ENCODE results near the gene NFKB2.

The NFKB2 gene

GRCh38 chr10:102437515-102437914, 42.0 kb downstream of the NFKB2 start:
- H3K4me3 ChIP-seq (ENCODE audit: low read depth, low read length): no peak overlapping the region
- TF ChIP-seq CTCF (IDR thresholded peaks at IDR 0.05; ENCODE audit: borderline replicate concordance, insufficient read depth, low read depth, low read length): no peak

DNA sequence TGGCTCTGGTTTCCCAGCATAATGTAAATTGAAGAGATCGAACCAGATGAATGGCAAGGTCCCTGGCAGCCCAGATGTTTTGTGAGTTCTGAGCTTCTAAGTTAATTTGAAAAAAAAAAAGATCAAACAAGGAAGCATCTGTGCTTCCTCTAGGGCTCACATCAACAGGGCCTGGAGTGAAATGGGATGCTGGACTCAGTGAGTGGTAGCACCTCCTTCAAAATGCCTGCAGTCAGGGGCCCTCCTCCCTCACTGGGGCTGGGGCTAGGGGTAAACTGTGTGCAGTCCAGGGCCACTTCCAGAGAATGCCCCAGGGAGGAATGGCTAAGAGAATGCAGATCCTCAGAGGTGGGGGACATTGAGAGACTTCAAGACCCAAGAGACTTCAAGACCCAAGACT, 42.9 kb downstream of the NFKB2 start:
- H3K4me3 ChIP-seq (ENCODE audit: low read depth, low read length): no peak overlapping the region
- no peak for TF ChIP-seq CTCF (IDR thresholded peaks at IDR 0.05; ENCODE audit: borderline replicate concordance, insufficient read depth, low read depth, low read length)

GRCh38 chr10:102444851-102445250, 49.3 kb downstream of the NFKB2 start:
- TF ChIP-seq CTCF (IDR thresholded peaks at IDR 0.05; ENCODE audit: borderline replicate concordance, insufficient read depth, low read depth, low read length): no peak
- no peak overlapping the region for H3K4me3 ChIP-seq (ENCODE audit: low read depth, low read length)

DNA sequence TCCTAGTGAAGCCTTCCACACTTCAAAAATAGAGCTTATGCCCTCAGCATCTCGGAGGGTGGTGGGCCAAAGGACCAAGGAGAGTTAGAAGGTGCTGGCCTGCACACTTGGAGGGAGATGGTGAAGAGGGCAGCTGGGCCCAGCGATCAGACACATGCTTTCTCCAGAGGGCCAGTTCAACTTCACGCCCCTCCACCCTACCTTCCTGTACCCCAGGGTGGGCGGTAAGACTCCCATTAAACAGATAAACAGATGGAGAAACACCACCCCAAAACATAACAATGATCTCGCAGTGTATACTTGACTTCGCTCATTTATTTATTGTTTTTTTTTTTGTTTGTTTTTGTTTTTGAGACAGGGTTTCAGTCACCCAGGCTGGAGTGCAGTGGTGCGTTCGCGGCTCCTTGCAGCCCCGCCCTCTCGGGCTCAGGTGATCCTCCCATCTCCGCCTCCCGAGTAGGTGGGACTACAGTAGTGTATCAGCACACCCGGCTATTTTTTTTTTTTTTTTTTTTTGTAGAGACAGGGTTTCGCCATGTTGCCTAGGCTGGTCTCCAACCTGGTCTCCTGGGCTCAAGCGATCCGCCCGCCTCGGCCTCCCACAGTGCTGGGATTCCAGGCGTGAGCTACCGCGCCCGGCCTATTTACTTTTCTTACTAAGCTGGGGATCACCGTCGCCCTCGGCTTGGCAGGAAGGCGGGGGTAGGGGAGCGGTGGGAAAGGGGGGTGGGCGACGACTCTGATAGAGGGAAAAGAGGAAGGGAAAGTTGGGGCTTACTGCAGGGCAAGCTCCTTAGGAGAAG, 54.0 kb downstream of the NFKB2 start:
- H3K4me3 ChIP-seq (ENCODE audit: low read depth, low read length): peak overlapping the region; percentile 77
- no peak for TF ChIP-seq CTCF (IDR thresholded peaks at IDR 0.05; ENCODE audit: borderline replicate concordance, insufficient read depth, low read depth, low read length)

DNA sequence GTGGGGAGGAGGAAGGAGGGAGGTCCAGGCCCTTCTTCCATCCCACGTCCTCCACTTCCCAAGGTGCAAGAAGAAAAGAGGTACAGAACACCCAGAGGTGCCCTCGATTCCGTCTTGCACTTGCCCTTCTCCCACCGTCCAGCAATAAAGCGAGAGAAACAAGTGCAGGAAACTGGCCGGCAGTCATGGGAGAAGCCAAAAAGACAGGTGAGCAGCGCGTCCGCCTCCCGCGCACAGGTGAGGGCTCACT, 54.5 kb downstream of the NFKB2 start:
- H3K4me3 ChIP-seq (ENCODE audit: low read depth, low read length): peak overlapping the region; percentile 77
- TF ChIP-seq CTCF (IDR thresholded peaks at IDR 0.05; ENCODE audit: borderline replicate concordance, insufficient read depth, low read depth, low read length): no peak

- TF ChIP-seq CTCF (IDR thresholded peaks at IDR 0.05; ENCODE audit: borderline replicate concordance, insufficient read depth, low read depth, low read length): no peak
- H3K4me3 ChIP-seq (ENCODE audit: low read depth, low read length): peak overlapping the region; percentile 77
Measured at GRCh38 chr10:102450374-102451104, 55.0 kb downstream of the NFKB2 start.
